Activated CD4-positive, CD25-positive, alpha-beta regulatory T cell treated with anti-CD3 and anti-CD28 coated beads, Interleukin-2, amount 50 U/mL, for 24 hours (primary cell): ENCODE data around the gene RHEBL1.
A peak's percentile ranks its signal among the peaks of the same experiment; 100 is the strongest.
"Not testable (repeated sequence)": the region's sequence is repeated elsewhere in the genome, so short reads cannot be mapped to it uniquely, and the experiment has no call there.

Source experiments
- ATAC-seq, 2 donors: fragments of 150-1000 bp; cut with Tn5 transposase; one replicate each; pipeline ENCODE4 v1.10.0; 2021; ENCODE audit warnings: mild to moderate bottlenecking in 1 of 2, moderate library complexity in 1 of 2

Gene RHEBL1

GRCh38 chr12:49089821-49090773 lies 20.3 kb upstream of the RHEBL1 start:
- no peak for ATAC-seq

- ATAC-seq, result no peak
Measured at GRCh38 chr12:49088932-49089330, 19.2 kb upstream of the RHEBL1 start.

- peak; percentile 86 to 88 for ATAC-seq
Measured at GRCh38 chr12:49088150-49088931, 18.6 kb upstream of the RHEBL1 start.

GRCh38 chr12:49086116-49086515 lies 16.3 kb upstream of the RHEBL1 start:
- no peak for ATAC-seq

GRCh38 chr12:49084438-49084837 lies 14.7 kb upstream of the RHEBL1 start:
- ATAC-seq, result no peak

GRCh38 chr12:49079793-49080192 lies 10.0 kb upstream of the RHEBL1 start:
- ATAC-seq, result no peak

- ATAC-seq, result no peak
Measured at GRCh38 chr12:49070971-49071370, 1.2 kb upstream of the RHEBL1 start.

- ATAC-seq, result no peak
Measured at GRCh38 chr12:49068879-49069506, 786 bp downstream of the RHEBL1 start.

- no peak for ATAC-seq
Measured at GRCh38 chr12:49066120-49066519, 3.7 kb downstream of the RHEBL1 start.

GRCh38 chr12:49064767-49065152 lies 5.0 kb downstream of the RHEBL1 start:
- no peak for ATAC-seq

GRCh38 chr12:49061916-49062315 lies 7.9 kb downstream of the RHEBL1 start:
- ATAC-seq, result not testable (repeated sequence)

GRCh38 chr12:49061157-49061650 lies 8.6 kb downstream of the RHEBL1 start:
- ATAC-seq, result no peak

GRCh38 chr12:49060237-49061156 lies 9.3 kb downstream of the RHEBL1 start, which contains the start of gene KMT2D:
TSS of gene KMT2D (minus strand) at chr12:49060794. CDS start at chr12:49055324, 5,470 bp downstream.
- ATAC-seq, result peak; percentile 73 to 77

- ATAC-seq, result no peak
Measured at GRCh38 chr12:49059299-49060171, 10.2 kb downstream of the RHEBL1 start.

GRCh38 chr12:49059045-49059298 lies 10.8 kb downstream of the RHEBL1 start:
- ATAC-seq, result no peak

- ATAC-seq, result no peak
Measured at GRCh38 chr12:49058366-49059044, 11.3 kb downstream of the RHEBL1 start.

GRCh38 chr12:49057888-49058287 lies 11.9 kb downstream of the RHEBL1 start:
- no peak for ATAC-seq

GRCh38 chr12:49055978-49056754 lies 13.6 kb downstream of the RHEBL1 start:
- peak; percentile 73 to 80 for ATAC-seq

GRCh38 chr12:49055092-49055491 lies 14.7 kb downstream of the RHEBL1 start:
- no peak for ATAC-seq

- no peak for ATAC-seq
Measured at GRCh38 chr12:49054524-49054923, 15.3 kb downstream of the RHEBL1 start.
